ENCODE data around the gene CDH9.
"Not testable (repeated sequence)": the region's sequence is repeated elsewhere in the genome, so short reads cannot be mapped to it uniquely, and the experiment has no call there.

CDH9 gene

GRCh38 chr5:26955161-26955560 is 83.2 kb downstream of the CDH9 start:
- no peak for DNase-seq (ENCODE audit: low spot score)

- DNase-seq (ENCODE audit: low spot score), result no peak
Measured at GRCh38 chr5:26948921-26949320, 89.5 kb downstream of the CDH9 start.

GRCh38 chr5:26945901-26946300 is 92.5 kb downstream of the CDH9 start:
- no peak for DNase-seq (ENCODE audit: low spot score)

- no peak for DNase-seq (ENCODE audit: low spot score)
Measured at GRCh38 chr5:26942481-26942880, 95.9 kb downstream of the CDH9 start.

- DNase-seq (ENCODE audit: low spot score), result no peak
Measured at GRCh38 chr5:26940994-26941393, 97.4 kb downstream of the CDH9 start.

- DNase-seq (ENCODE audit: low spot score), result no peak
Measured at GRCh38 chr5:26932238-26932637, 106.1 kb downstream of the CDH9 start.

- DNase-seq (ENCODE audit: low spot score), result no peak
Measured at GRCh38 chr5:26921439-26921838, 116.9 kb downstream of the CDH9 start.

GRCh38 chr5:26903469-26903868 is 134.9 kb downstream of the CDH9 start:
- no peak for DNase-seq (ENCODE audit: low spot score)

- no peak for DNase-seq (ENCODE audit: low spot score)
Measured at GRCh38 chr5:26894719-26895263, 143.6 kb downstream of the CDH9 start.

GRCh38 chr5:26893078-26893477 is 145.3 kb downstream of the CDH9 start:
- DNase-seq (ENCODE audit: low spot score), result no peak

- no peak for DNase-seq (ENCODE audit: low spot score)
Measured at GRCh38 chr5:26889815-26890214, 148.6 kb downstream of the CDH9 start.

GRCh38 chr5:26884481-26884880 is 153.9 kb downstream of the CDH9 start:
- DNase-seq (ENCODE audit: low spot score), result no peak

- no peak for DNase-seq (ENCODE audit: low spot score)
Measured at GRCh38 chr5:26883375-26883774, 155.0 kb downstream of the CDH9 start.

- no peak for DNase-seq (ENCODE audit: low spot score)
Measured at GRCh38 chr5:26881901-26882300, 156.5 kb downstream of the CDH9 start.

- no peak for DNase-seq (ENCODE audit: low spot score)
Measured at GRCh38 chr5:26877154-26877553, 161.2 kb downstream of the CDH9 start.

GRCh38 chr5:26872337-26872736 is 166.0 kb downstream of the CDH9 start:
- DNase-seq (ENCODE audit: low spot score), result no peak

GRCh38 chr5:26869781-26870180 is 168.6 kb downstream of the CDH9 start:
- DNase-seq (ENCODE audit: low spot score), result no peak

GRCh38 chr5:26868504-26868903 is 169.9 kb downstream of the CDH9 start:
- DNase-seq (ENCODE audit: low spot score), result no peak

GRCh38 chr5:26864061-26864460 is 174.3 kb downstream of the CDH9 start:
- DNase-seq (ENCODE audit: low spot score), result no peak

GRCh38 chr5:26856238-26856637 is 182.1 kb downstream of the CDH9 start:
- no peak for DNase-seq (ENCODE audit: low spot score)

- DNase-seq (ENCODE audit: low spot score), result not testable (repeated sequence)
Measured at GRCh38 chr5:26852450-26852849, 185.9 kb downstream of the CDH9 start.

- DNase-seq (ENCODE audit: low spot score), result peak; percentile 23
Measured at GRCh38 chr5:26847041-26847736, 191.2 kb downstream of the CDH9 start.

- no peak for DNase-seq (ENCODE audit: low spot score)
Measured at GRCh38 chr5:26843677-26844076, 194.7 kb downstream of the CDH9 start.

- no peak for DNase-seq (ENCODE audit: low spot score)
Measured at GRCh38 chr5:26833596-26833995, 204.8 kb downstream of the CDH9 start.

Measured in HuH-7 (cell line).